Measurements from ENCODE around the gene LAPTM4A.

LAPTM4A gene

DNA sequence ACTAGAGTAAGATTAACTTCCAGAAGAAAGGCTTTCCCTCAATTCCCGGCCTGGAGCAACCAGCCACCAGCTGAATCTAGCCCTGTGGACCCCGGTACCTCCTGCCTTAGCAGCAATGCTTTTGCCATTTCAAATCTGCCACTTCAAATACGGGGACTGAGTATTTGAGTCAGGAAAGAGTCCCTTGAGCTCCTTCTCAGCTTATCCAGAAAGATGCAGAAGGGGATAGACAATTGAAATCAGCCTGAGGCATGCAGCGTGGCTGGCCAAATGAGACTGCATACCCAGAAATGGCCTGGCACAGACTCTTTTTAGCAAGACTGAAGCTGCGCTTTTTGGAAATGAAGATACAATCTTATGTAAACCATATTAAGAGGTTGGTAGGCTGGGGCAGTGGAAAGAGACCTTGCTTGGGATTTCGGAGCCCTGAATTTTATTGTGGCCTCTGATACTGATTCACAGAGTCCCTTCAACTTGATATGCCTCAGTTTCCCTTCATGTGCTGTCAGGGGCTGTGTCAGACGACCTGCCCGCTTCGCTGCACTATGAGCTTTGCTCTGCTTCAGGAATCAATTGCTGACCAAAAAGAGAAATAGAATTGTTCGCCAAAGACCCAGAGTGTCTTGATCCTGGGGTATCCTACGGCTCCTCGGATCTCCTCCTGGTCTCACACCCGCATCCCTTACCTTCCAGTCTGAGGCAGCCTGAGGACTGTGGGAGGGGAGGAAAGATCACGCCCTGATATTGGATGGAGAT lies 40.0 kb downstream of the LAPTM4A start:
- ChIA-PET POLR2A (no interaction called here), CTCF (interaction anchor here (0.7 to 1.9 kb wide), 3 partner anchors 9 to 14 kb away, joined by 3 to 6 read pairs (median 4); no protein-coding TSS in a partner anchor)
- DNase-seq (ENCODE audit: extremely low spot score): no peak
- TF ChIP-seq, protein P1, sequence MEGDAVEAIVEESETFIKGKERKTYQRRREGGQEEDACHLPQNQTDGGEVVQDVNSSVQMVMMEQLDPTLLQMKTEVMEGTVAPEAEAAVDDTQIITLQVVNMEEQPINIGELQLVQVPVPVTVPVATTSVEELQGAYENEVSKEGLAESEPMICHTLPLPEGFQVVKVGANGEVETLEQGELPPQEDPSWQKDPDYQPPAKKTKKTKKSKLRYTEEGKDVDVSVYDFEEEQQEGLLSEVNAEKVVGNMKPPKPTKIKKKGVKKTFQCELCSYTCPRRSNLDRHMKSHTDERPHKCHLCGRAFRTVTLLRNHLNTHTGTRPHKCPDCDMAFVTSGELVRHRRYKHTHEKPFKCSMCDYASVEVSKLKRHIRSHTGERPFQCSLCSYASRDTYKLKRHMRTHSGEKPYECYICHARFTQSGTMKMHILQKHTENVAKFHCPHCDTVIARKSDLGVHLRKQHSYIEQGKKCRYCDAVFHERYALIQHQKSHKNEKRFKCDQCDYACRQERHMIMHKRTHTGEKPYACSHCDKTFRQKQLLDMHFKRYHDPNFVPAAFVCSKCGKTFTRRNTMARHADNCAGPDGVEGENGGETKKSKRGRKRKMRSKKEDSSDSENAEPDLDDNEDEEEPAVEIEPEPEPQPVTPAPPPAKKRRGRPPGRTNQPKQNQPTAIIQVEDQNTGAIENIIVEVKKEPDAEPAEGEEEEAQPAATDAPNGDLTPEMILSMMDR (IDR thresholded peaks at IDR 0.05; ENCODE audit: control extremely low read depth, extremely low read depth, low read depth, missing control alignments): no peak

DNA sequence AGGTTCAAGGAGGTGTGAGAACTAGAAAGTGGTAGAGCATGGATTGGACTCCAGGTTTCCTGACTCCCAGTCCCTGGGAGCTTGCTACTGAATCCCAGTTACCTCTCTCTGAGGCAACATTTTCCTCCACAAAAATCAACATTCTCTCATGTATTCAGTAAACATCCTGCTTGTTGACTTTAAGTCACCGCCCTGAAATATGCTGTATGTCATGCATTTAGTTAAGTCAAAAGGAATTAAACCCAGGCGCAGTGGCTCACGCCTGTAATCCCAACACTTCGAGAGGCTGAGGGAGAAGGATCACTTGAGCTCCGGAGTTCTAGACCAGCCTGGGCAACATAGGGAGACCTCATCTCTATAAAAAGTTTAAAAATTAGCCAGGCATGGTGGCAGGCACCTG lies 42.7 kb downstream of the LAPTM4A start:
- ChIA-PET CTCF (no interaction called here), POLR2A (no interaction called here)
- no peak for DNase-seq (ENCODE audit: extremely low spot score)
- TF ChIP-seq, protein P1 (IDR thresholded peaks at IDR 0.05; ENCODE audit: control extremely low read depth, extremely low read depth, low read depth, missing control alignments): no peak

DNA sequence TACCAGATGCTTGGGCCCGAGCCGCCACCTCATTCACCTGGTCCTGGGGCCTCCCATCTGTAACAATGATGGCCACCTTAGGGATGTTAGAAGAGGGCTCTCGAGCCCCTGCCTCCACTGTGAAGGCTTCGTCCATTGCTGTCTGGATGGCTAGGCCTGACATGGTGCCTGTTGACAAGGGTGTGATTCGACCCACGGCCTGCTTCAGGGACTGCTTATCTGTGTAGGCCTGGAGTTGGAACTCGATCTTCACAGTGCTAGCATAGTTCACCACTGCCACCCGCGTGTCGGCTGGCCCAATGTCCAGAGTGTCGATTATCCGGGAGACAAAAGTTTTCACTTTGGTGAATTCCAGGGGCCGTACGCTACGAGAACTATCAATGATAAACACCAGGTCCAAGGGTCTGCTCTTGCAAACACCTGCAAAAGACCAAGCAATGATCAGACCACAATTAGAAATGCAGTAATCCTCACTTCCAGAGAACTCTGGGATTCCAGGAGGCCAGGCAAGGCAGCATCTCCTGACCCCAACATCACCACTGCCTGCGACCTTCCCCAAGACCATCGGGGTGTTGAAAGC lies 45.4 kb downstream of the LAPTM4A start:
- TF ChIP-seq, protein P1 (IDR thresholded peaks at IDR 0.05; ENCODE audit: control extremely low read depth, extremely low read depth, low read depth, missing control alignments): no peak
- no peak for DNase-seq (ENCODE audit: extremely low spot score)
- CTCF ChIA-PET: interaction anchor here (0.9 to 1.6 kb wide), 2 partner anchors 9 to 10 kb away, joined by 5 read pairs; no protein-coding TSS in a partner anchor
- POLR2A ChIA-PET: no interaction called here

DNA sequence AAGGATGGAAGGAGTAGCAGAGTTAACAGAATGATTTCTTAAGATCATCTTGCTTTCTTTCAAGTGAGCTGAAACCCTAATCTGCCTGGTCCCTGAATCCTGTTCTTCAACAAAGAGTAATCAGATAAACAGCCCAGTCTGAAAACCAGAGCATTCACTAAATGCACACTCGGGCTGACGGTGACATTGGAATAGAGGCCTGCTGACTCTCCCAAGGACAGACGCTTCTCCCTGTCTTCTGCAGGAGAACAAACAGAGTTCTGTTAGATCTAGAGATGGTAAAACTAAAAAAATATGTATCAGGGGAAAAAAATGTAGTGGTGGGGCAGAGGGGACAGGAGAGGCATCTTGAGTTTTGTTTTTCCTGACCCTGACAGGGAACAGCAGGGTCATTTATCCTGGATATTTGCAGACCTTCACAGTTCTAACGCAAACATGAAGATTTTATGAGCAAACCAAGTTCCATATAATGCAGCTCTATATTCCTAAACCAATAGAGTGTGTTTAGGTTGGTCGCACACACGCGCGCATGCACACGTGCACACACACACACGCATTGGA lies 46.3 kb downstream of the LAPTM4A start:
- CTCF ChIA-PET: interaction anchor here (0.9 kb wide), 1 partner anchor 10 kb away, joined by 5 read pairs; no protein-coding TSS in a partner anchor
- no peak for DNase-seq (ENCODE audit: extremely low spot score)
- TF ChIP-seq, protein P1 (IDR thresholded peaks at IDR 0.05; ENCODE audit: control extremely low read depth, extremely low read depth, low read depth, missing control alignments): no peak
- POLR2A ChIA-PET: no interaction called here

DNA sequence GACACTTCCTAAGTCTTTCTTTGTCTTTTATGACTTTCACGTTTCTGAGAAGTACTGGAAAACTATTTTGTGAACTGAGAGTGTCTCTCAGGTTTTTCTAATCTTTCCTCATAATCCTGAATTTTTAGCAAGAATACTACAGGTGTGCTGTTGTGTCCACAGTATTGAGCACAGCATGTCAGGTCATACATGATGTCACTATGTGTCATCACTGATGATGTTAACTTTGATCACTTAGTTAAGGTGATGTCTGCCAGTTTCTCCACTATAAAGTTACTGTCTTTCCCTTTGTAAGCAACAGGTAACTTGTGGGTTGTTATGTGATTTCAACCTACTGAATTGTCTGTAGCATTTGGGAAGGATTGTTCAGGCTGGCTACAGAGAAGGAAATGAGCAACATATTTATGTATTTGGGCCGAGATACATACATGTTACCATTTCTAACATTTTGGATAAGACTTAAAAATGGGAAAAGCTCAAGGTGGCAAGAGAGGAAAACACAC lies 50.0 kb downstream of the LAPTM4A start:
- no peak for DNase-seq (ENCODE audit: extremely low spot score)
- TF ChIP-seq, protein P1 (IDR thresholded peaks at IDR 0.05; ENCODE audit: control extremely low read depth, extremely low read depth, low read depth, missing control alignments): no peak
- POLR2A ChIA-PET: no interaction called here
- CTCF ChIA-PET: interaction anchor here (1.1 to 3.1 kb wide), 3 partner anchors 10 to 13 kb away, joined by 3 to 35 read pairs (median 6); partner anchors contain the start of gene WDR35

DNA sequence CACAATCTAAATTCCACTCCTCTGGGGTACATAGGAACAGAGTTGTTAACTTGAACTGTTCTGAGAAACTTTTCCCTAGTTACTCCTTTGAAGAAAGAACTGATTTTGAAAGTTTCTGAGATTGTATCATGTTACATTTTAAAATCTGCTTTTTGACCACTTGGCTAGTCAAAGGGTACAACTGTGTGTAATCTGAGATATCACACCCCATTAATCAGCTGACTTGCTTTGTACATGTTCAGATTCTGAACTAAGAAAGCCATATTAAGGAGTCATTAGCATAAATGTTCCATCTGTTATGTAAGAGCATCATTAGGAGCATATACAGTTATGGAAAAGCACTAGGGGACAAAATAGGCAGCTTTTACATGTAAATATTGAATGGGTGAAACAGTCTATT lies 57.7 kb downstream of the LAPTM4A start:
- ChIA-PET POLR2A (interaction anchor here (0.6 kb wide), 1 partner anchor 195 kb away, joined by 3 read pairs; no protein-coding TSS in a partner anchor), CTCF (interaction anchor here (0.9 to 1.4 kb wide), 4 partner anchors 12 to 50 kb away, joined by 3 to 5 read pairs (median 4); no protein-coding TSS in a partner anchor)
- DNase-seq (ENCODE audit: extremely low spot score): no peak
- TF ChIP-seq, protein P1 (IDR thresholded peaks at IDR 0.05; ENCODE audit: control extremely low read depth, extremely low read depth, low read depth, missing control alignments): no peak
